Muscle of back (tissue), 11 donors: ENCODE data around the gene BAIAP2. TPM values are rescaled to one million over a fixed set of nuclear protein-coding genes. Genes with fewer than 3 reads are reported as not detected.
"Not testable (repeated sequence)": the region's sequence is repeated elsewhere in the genome, so short reads cannot be mapped to it uniquely, and the experiment has no call there.

Experiments
- DNase-seq, 3 donors: peaks; one replicate each; pipeline versions ENCODE4 v3.0.0 to v3.0.0-alpha.2; 2013
- polyA plus RNA-seq, 10 donors: library from polyadenylated mRNA; unstranded; fragments of 120-200 nt; gene quantifications; one replicate each; pipeline ENCODE4 v1.2.1, GENCODE V29; 2013; ENCODE audit not compliant: insufficient read length in 10 of 10

BAIAP2 gene
- polyA plus RNA-seq, 10 donors = 12.1 to 25.2 (median 16.6) TPM

DNA sequence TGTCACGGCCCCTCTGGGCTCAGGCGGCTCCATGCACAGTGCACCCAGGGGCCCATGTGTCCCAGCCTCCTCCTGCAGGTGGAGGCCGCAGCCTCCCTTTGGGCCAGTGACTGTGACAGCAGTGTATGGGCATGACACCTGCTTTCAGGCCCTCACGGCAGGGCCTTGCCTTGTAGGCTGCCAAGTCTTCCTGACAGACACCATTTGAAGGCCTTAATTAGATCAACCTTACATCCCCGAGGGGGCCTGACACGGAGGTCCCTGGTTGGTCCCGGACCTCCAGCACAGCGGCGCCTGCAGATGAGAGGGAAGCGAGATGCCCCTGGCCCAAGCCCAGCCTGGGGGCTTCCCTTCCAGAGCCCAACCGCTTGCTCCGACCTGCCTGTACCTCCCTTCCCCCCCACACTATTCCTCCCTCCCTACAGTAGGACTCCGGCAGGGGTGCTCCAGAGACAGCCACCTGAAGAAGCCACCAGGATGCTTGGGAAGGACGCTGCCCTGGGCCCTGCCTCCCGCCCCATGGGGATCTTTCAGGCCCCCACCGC lies 31.9 kb downstream of the BAIAP2 start:
- no peak for DNase-seq

DNA sequence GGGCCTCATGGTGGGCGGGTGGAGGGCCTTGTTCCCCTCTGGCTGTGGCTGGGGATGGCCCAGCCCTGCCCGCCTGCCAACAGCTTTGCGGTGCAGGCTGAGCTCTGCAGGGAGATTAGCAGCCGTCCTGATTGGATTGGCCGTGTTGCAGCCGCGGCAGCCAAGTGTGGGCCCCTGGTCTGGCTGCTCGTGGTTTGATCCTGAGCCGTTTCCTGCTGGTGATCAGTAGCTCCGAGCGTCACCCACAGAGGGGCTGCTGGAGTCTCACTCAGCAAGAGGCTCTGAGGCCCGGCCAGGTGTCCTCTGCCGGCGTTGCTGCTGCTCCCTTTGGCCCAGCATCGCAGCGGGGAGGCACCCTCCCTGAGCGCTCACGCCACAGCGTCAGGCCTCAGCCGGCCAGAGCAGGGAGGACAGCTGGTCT lies 32.5 kb downstream of the BAIAP2 start:
- DNase-seq = peak in 2 of 3 donors; percentile 22 to 58

GRCh38 chr17:81068411-81069134 lies 33.6 kb downstream of the BAIAP2 start:
- no peak for DNase-seq

- DNase-seq = peak in 1 of 3 donors; percentile 22
These were observed 34.2 kb downstream of the BAIAP2 start for GRCh38 chr17:81069135-81069645.

DNA sequence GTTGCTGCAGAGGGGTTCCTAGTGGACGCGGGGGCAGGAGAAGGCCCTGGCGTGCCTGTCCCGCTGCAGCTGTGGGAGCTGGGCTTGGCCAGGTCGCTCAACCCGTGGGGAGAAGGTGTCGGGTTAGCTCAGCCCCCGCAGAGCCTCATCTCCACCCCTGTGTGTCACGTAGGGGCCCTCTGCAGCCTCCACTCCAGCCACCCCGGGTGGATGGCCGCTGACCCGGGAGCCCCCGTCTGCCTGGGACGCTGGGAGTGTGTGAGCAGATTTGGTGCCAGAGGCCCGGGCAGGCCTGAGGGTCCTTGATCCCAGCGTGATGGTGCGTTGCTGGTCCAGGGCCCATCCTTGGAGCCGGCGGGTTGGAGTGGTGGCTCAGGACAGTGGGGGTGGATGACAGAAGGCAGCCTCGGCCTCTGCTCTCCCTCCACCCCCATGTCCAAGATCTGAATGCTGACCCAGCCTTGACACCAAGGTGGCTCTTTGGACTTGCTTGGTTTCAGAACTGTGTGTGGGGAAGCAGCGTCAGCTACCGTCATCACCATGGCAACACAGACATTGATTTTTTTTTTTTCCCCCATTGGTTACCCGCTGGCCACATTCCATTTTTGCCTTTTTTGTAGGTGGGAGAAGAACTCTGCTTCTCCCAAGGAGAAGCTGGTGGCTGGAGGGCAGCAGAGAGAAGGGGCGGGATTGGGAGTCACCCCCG lies 35.7 kb downstream of the BAIAP2 start:
- DNase-seq = no peak

DNA sequence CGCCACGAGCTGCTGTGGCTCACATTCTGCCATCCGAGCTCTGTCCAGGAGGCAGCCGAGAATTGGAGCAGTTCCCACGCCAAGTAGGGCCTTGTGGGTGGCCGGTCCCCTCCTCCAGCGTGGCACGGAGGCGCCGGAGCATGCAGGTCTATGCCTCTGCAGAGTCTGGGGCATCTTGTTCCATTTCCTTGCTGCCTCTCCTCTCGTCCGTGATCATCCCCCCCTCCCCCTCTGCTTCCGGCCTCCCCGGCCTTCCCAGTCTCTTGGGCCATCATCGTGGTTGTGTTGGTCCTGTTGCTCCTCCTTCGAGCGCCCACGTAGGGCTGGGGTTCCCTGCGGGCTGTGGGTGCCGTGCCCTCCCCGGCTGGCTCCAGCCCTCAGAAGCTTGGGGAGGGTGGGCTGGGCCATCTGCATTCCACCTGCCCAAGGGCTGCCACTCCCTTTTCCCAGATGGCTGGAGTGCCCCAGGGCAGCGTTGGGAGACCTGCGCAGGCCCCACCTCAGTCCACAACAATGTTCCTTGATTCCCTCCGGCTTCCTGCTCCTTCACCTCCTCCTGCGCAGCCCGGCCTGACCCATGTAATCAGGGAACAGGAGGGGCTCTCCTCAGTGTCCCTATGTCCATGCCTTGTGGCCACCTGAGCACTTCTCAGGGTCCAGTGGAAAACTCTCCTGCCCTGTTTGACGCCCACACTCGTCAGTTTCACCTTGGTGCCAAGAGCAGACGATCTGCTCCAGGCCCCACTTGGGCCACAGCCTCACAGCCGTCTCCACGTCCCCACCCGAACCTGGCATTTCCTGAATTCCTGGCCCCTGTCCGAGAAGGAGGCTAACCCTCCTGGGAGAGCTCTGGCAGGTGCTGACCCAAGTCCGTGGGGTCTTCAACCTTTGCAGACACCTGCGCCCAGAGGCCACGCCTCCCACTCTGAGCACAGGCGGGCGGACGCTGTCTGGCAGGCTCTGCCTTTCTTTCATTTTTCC lies 37.1 kb downstream of the BAIAP2 start:
- DNase-seq = no peak

DNA sequence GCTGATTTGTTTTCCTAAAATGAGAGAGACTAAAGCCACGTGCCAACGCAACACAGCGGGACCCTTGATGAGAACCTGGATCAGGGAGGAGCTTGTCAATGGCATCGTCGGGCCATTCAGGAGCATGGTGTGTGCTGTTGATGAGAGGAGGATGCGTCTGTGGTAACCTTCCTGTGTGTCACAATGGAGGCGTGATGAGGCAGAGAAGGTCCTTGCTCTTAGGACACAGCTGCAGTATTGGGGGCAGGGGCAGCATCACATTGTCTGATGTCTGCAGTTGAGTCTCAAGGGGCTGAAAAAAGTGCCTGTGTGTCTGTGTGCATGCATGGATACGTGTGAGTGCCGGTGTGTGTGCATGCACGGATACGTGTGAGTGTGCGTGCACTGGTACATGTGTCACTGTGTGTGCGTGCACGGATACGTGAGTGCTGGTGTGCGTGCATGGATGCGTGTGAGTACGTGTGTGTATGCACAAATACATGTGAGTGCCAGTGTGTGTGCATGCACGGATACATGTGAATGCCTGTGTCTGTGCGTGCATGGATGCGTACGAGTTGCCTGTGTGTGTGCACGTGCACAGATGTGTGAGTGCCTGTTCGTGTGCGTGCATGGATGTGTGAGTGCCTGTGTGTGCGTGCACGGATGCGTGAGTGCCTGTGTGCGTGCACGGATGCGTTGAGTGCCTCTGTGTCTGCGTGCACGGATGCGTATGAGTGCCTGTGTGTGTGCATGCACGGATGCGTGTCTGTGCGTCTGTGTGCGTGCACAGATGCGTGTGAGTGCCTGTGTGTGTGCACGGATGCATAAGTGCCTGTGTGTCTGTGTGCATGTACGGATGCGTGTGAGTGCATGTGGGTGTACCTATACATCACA lies 39.3 kb downstream of the BAIAP2 start:
- no peak for DNase-seq

DNA sequence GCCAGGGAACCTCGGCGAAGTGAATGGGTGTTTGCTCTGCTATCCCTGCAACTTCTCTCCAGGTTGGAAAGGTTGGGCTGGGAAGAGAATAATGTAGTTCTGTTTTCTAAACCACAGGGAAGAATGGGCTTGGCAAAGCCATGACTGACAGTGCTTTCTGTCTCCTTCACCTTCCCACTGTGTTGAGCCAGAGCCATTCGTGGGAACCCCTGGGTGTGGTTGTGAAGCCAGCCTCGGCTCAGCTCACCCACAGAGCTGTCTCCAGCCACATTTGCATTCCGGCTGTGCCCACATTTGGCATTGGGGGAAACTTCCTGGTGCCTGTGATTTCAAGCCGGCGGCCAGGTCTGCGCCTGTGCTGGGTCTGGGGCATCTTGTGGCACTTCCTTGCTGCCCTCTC lies 39.9 kb downstream of the BAIAP2 start:
- DNase-seq = no peak

GRCh38 chr17:81075307-81075706 lies 40.4 kb downstream of the BAIAP2 start:
- no peak for DNase-seq

GRCh38 chr17:81076141-81076679 lies 41.3 kb downstream of the BAIAP2 start:
- DNase-seq = no peak

GRCh38 chr17:81078026-81078913 lies 43.3 kb downstream of the BAIAP2 start:
- not testable (repeated sequence) for DNase-seq

- no peak for DNase-seq
These were observed 45.1 kb downstream of the BAIAP2 start for GRCh38 chr17:81080019-81080418.

DNA sequence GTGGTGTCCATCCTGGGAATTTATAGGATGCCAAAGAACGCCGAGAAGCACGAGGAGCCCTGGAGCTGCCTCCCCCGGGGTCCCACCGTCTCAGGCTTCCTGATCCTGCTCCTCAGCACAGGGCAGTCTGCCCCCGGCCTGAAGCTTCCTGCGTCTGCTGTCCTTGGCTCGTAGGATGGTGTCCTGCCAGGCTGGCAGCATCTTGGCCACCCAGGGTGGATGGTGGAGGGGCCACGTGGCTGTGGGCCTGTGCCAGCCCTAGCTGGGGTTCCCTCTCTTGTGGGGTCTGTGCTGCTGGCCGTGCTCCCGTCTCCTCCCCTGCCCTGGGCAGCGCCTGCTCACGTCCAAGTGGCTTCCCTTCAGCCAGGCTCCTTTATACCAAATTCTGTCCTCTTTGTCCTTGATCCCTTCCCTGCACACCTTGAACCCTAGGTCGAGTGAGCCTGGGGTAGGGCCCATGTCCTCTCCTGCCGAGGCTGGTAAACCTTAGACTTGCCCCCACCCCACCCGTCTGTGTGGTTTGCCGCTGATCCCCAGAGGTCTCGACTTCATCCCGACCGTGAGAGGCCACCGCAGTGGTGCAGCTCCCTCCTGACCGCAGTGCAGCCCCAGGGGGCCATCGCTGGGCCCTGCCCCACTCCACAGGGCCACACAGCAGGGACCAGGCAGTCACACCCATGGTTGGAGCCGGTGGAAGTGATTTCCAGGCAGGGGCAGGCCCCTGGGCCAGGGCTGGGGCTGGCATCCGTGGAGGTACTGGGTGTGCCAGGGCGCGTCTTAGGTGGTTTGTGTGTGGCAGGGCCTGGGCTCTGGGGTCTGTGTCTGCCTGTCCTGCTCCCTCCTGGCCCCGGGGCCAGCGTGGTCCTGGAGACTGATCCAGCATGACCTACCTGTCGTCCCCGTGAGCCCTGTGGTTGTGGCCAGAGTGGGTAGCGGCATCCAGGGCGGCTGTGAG lies 46.5 kb downstream of the BAIAP2 start:
- no peak for DNase-seq

DNA sequence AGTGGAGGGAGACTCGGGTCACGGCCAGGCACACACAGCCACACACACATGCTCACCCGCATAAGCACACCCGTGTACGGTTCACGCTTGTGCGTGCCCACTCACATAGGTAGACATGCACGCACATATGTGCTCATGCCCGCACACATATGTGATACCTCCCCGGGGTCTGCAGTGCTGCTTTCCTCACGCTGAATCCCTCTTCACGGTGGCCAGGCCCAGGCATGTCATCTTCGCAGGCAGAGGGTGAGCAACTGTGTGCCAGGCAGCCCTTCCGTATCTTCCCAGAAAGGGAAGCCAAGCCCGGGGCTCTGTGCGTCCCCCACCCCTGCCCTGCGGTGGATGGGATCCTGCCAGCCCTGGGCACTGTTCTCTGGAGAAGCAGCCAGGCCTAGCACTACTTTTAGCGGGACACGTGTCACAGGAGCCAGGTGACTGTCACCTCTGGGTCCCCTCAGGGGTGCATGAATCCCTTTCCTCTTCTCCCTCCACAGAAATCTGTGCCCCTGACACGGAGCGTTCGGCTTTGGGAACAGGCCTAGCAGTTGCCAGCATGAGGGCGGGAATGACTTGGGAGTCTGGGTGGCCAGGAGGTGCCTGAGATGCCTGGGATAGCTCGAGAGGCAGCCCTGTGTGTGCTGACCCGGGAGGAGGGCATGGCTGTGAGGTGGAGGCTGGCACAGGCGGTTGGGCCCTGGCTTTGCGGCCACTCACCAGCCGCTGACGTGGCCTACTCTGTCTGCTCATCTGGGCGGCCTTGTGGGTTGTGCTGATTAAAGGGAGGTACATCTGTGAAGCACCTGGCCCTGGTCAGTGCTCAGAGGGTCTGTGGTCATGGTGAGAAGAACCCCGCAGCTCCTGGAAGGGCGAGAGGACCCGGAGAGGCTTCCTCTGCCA lies 47.5 kb downstream of the BAIAP2 start:
- no peak for DNase-seq

DNA sequence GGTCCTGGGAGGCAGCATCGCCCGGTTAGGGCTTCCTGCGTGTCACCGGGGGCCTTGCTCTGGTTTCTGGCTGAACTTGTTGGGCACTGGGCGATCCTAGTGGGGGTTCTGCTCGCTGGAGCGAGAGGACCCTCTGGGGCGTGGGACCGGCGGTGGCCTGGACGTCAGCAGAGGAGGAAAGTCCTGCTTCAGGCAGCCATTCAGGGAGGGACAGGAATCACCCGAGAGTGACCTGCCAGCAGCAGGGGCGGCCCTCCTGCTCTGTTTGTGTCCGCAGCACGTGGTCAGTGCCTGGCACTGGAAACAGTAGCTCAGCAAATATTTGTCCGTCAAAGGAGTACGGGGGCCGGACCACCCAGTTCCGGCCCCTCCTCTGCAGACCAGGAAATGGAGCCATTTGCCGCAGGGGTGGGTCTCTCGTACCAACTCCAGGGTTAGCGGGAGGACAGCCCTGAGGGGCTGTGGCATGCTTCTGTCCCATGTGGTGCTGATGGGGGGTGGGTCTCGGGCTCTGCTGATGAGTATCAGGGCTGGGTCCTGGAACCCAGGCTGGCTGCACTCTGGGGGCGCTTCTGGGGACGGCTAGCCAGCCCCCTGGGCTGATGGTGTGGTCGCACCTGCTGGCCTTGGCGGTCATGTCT lies 48.3 kb downstream of the BAIAP2 start:
- peak in 1 of 3 donors; percentile 50 for DNase-seq

DNA sequence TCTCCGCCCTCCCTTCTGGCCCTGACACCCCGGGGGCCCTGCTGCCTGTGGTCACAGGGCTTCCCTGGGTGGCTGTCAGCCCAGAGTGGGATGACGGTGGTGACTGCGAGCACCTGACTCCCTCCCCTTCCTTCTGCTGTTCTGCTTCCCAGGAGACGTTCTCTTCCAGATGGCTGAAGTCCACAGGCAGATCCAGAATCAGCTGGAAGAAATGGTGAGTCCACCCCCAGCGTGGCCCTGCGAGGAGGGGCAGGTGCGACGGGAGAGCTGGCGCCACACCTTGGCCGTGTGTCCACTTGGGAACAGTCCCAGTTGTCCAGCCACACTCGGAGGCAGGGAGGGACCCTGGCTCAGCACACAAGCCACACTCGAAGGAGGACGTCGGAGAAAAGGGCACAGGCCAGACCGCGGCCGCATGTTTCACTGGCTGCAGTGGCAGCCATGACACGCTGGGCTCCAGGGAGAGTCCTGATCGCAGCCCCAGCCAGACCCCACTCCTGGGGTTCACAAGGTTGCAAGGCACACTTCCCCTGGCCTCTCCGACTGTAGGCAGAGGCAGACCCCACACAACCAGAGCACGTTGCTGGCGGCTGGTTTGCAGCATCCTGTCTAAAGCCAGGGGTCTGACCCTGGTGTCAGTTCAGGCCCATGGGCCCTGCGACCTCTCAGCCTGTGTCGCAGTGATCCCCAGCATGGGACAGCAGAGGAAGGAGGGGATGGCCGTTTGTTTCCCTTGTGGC lies 49.9 kb downstream of the BAIAP2 start:
- peak in 1 of 3 donors; percentile 62 for DNase-seq
